NOMO-1 treated with dmso at 0.1 percent for 144 hours (cell line): Measurements from ENCODE around the gene LRRC53.

Experiments
- DNase-seq: peaks from one replicate; lab custom pipeline; 2025; ENCODE audit not compliant: unreplicated experiment; lab: John Stamatoyannopoulos, UW

Gene LRRC53

GRCh38 chr1:74432325-74432724 is 80.1 kb downstream of the LRRC53 start:
- DNase-seq, result no peak

- DNase-seq, result no peak
These were observed 80.9 kb downstream of the LRRC53 start for GRCh38 chr1:74431531-74431930.

GRCh38 chr1:74430342-74430934 is 82.0 kb downstream of the LRRC53 start:
- DNase-seq, result no peak

GRCh38 chr1:74429580-74429979 is 82.8 kb downstream of the LRRC53 start:
- no peak for DNase-seq

GRCh38 chr1:74427681-74428080 is 84.7 kb downstream of the LRRC53 start:
- DNase-seq, result no peak

- no peak for DNase-seq
These were observed 86.0 kb downstream of the LRRC53 start for GRCh38 chr1:74426208-74426937.

GRCh38 chr1:74425676-74426075 is 86.7 kb downstream of the LRRC53 start:
- no peak for DNase-seq

- DNase-seq, result no peak
These were observed 88.9 kb downstream of the LRRC53 start for GRCh38 chr1:74423471-74423870.

GRCh38 chr1:74422421-74423292 is 89.8 kb downstream of the LRRC53 start:
- DNase-seq, result no peak

- no peak for DNase-seq
These were observed 91.9 kb downstream of the LRRC53 start for GRCh38 chr1:74420467-74420866.
